ENCODE data around the gene C11orf68.
"Not testable (repeated sequence)": the region's sequence is repeated elsewhere in the genome, so short reads cannot be mapped to it uniquely, and the experiment has no call there.

Gene C11orf68
- total RNA-seq = 4.5 to 19.5 (median 11.4) reads per million in 18 experiments

DNA sequence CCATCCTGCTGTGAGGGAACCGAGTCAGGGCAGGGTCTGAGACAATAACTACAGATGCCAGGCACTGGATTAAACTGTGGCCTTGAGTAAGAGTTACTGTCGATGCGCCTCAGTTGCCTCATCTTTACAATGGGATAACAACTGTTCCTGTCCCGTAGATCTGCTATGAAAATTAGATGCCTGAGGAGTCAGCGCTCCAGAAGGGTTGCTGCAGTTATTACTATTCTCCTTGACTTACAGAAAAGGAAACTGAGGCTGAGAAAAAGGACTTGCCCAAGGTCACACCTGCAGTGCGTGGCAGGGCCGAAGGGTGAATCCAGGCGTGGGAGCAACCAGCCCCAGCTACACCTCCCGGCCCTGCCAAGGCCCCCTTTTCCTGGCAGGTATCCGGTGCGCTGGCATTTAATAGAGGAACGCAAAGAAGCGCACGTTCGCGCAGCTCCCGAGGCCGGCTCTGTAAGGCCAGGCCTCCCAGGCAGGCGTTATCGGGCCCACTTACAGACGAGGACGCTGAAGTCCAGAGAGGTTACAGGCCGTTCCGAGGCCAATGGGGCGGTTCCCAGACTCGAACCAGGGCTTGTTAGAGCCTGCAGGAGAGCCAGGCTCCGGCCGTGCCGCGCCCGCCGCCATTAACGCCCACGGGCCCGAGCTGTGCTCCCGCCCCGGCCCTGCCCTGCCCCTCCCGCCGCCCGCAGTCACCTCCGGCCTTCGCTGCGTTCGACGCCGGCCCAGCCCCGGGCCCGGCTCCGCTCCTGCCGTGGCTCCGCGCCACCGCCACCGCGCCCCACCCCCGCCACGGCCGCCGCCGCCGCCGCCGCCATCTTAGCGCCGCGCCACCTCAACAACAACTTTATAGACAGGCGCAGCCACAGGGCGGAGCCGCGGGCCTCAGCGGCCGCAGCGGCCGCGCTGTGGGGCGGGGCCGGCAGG is at the start of gene C11orf68:
Gene C11orf68 (minus strand): TSS at position 852 of the 930 bp plus-strand sequence. CDS start 31 bp downstream, at position 821.
- no peak for DNase-seq

DNA sequence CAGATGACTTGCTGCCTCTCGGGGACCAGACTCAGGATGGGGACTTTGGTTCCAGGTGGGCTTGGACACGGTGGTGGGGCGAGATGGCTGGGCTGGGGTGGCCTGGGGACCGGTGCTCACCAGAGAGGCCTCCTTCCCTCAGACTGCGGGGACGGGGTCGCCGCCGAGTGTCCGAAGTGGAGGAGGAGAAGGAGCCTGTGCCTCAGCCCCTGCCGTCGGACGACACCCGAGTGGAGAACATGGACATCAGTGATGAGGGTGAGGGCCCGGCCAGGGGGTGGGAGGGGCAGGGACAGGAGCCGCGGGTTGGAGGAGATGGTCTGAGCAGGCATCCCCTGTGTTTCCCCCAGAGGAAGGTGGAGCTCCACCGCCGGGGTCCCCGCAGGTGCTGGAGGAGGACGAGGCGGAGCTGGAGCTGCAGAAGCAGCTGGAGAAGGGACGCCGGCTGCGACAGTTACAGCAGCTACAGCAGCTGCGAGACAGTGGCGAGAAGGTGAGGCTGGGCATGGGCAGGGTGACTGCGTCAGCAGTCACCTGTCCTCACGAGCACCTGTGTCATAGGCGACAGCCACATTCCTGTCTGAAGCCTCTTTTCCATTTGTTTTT is 48.6 kb upstream of the C11orf68 start:
- DNase-seq = no peak

DNA sequence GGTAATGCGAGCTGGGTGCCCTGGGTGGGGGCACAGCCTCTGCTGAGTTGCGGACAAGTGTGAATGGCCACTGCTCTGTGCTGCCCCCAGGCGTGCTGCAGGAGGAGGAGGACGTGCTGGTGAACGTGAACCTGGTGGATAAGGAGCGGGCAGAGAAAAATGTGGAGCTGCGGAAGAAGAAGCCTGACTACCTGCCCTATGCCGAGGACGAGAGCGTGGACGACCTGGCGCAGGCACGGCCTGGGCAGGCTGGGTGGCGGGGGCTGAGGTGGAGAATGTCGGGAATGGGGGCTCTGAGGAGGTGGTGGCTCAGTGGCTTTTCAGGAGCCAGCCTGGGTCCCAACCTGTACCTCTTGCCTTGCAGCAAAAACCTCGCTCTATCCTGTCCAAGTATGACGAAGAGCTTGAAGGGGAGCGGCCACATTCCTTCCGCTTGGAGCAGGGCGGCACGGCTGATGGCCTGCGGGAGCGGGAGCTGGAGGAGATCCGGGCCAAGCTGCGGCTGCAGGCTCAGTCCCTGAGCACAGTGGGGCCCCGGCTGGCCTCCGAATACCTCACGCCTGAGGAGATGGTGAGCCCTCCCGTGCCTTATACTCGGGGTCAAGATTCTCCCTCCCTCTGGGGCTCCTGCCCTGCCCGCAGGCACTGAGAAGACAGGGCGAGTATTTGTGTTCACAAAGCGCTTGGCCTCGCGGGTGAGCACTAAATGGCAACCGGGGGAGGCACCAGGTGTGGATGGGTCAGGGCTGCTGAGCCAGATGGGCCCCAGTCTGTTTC is 47.3 kb upstream of the C11orf68 start:
- no peak for DNase-seq

DNA sequence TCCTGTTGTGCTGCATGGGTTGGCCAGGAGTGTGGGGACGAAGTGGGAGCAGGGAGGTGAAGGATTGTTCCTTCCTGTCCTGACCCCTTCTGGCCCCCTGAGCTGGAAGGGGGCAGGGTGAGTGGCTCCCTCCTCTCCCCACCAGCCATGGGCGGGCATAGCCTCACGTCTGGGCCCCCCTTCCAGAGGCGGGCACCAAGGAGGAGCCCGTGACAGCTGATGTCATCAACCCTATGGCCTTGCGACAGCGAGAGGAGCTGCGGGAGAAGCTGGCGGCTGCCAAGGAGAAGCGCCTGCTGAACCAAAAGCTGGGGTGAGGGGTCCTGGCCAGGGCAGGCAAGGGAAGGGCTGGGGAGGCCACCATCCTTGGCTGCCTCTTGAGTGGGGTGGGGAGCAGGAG is 46.0 kb upstream of the C11orf68 start:
- no peak for DNase-seq

DNA sequence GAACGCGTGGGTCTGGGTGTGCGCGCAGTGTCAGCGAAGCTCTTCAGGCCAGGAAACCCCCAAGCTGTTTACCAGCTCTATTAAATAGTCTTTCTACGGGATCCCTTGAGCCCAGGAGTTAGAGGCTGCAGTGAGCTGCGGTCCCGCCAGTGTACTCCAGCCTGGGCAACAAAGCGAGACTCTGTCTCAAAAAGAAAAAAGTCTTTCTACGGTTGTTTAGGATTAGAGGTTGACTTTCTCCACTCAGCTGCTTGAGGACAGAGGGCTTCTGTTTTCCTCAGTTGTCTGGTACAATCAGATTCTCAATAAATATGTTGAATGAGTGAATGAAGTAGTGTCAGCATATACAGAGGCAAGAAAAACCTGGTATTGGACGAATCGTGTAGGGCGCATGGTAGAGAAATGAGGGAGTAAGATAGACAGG is 43.3 kb upstream of the C11orf68 start:
- DNase-seq = no peak

DNA sequence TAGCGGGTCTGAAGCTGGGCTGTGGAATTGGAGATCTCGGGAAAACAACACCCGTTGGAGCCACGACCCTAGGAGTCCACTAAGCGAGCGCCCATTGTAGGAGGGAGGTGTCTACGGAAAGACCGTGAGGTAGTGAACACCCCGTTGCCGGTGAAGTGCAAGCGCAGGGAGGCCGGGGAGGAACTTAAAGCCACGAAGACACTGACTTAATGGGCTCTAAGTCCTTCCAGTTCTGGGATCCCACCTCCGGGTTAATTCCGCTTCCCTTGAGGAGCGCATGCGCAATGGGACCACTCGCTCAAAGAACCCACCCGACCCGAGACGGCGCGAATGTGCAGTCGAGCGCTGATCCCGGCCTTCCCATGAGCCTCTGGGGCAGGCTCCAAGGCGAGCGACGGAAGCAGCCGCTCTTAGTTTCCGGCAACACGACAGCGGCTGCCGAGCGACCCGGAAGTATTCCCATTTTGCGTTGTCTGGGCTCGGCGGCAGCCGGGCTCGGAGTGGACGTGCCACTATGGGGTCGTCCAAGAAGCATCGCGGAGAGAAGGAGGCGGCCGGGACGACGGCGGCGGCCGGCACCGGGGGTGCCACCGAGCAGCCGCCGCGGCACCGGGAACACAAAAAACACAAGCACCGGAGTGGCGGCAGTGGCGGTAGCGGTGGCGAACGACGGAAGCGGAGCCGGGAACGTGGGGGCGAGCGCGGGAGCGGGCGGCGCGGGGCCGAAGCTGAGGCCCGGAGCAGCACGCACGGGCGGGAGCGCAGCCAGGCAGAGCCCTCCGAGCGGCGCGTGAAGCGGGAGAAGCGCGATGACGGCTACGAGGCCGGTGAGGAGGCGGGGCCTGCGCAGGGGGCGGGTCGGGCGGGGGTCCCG is 42.6 kb upstream of the C11orf68 start, which contains the start of gene SART1:
Gene SART1 (plus strand): TSS at position 468 of the 874 bp plus-strand sequence. CDS start 47 bp downstream, at position 515.
- DNase-seq = peak; percentile 98 to 99

DNA sequence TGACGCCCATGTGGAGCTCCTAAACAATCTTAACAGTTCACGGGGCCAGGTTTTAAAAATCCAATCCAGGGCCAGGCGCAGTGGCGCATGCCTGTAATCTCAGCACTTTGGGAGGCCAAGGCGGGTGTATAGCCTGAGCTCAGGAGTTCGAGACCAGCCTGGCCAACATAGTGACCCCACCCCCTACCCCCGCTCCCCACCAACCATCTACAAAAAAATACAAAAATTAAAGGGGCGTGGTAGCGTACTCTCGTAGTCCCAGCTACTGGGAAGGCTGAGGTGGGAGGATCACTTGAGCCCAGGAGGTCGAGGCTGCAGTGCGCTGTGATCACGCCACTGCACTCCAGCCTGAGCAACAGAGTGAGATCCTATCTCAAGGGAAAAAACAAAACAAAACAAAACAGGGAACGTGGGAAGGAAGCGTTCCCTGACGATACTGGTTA is 42.0 kb upstream of the C11orf68 start:
- no peak for DNase-seq

DNA sequence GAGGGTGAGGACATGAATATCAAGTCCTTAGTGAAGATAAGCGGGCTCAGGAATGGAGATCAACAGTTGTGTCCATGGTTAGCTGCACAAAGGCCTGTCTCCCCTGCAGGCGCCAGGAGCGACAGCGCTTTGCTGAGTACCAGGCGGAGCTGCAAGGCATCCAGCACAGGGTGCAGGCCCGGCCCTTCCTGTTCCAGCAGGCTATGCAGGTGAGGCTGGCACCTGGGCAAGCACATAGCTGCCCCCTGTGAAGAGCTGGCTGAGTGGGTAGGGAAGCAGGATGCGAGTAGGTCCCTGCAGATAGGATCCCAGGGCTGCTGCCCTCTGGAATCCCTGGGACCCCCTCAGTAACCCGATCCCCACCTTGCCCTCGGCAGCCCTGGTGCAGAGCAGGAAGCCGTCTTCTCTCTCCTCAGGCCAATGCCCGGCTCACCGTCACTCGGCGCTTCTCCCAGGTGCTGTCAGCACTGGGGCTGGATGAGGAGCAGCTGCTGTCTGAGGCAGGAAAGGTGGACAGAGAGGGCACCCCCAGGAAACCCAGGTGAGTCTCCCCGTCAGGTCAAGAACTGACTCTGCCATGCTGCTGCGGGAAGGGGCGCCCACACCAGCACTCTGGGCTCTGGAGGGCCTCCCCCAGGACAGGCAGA is 40.0 kb upstream of the C11orf68 start:
- no peak for DNase-seq

DNA sequence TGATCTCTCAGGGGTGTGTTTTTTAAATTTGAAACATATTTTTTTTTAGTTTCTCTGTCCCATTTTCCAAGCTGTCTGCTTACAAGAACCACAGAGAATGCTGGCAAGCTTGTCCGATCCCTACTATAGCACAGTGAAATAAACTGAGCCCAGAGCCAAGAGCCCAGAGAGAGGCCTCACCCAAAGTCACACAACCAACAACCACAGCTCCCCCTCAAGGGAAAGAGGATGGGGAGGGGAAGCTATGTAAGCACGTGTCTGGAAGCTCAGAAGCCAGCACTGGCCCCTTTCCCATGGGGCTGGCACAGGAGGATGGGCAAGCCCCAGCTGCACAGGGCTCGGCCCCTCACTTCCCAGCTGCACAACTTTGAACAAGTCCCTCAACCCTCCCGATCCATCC is 39.4 kb upstream of the C11orf68 start:
- no peak for DNase-seq

DNA sequence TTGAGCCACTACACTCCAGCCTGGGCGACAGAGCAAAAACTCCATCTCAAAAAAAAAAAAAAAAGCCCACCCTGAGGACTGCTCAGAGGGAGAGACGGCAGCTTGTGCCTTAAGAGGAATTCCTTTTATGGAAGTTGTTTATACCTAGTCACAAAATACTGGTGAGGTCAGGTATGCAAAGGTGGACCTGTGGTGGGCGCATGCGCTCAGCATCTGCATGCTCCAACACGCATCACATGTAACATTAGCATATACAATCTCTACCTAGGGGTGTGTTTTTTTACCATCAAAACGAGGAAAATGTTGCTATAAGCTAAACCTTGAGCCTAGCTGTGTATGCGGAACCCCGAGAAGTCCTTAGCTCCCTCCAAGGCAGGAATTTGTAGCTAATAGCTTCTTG is 35.9 kb upstream of the C11orf68 start:
- no peak for DNase-seq

DNA sequence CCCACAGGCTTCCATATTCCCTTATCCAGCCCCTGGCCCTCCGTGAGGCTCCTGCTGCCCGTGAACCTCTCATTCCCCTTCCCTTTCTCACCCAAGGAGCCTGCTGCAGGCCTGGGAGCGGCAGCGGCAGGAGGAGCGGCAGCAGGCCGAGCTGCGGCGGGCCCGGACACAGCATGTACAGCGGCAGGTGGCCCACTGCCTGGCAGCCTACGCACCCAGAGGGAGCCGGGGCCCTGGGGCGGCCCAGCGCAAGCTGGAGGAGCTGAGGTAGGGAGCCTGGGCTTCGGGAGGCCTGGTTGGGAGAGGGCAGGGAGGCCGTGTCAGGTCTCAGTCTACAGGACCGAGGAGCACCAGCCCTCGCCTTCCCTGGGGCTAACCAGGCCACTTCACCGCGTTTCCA is 34.6 kb upstream of the C11orf68 start:
- DNase-seq = no peak

DNA sequence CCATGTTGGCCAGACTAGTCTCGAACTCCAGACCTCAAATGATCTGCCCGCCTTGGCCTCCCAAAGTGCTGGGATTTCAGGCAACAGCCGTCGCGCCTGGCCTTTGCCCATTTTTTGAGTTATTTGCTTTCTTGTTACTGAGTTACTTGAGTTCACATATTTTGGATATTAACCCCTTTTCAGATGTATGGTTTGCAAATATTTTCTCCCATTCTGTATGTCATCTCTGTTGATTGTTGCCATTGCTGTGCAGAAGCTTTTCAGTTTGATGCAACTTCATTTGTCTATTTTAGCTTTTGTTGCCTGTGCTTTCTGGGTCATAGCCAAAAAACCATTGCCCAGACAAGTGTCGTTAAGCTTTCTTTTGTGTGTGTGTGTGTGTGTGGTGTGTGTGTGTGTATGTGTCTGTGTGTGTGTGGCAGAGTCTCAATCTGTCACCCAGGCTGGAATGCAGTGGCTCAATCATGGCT is 33.2 kb upstream of the C11orf68 start:
- DNase-seq = no peak

DNA sequence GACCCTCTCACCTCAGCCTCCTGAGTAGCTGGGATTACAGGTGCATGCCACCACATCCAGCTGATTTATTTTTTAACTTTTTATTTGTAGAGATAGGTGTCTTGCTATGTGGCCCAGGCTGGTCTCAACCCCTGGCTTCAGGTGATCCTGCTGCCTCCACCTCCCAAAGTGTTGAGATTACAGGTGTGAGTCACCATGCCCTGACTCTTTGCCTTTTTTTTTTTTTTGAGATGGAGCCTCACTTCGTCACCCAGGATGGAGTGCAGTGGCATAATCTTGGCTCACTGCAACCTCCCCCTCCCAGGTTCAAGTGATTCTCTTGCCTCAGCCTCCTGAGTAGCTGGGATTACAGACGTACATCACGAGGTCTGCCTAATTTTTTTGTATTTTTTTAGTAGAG is 32.8 kb upstream of the C11orf68 start:
- not testable (repeated sequence) for DNase-seq

DNA sequence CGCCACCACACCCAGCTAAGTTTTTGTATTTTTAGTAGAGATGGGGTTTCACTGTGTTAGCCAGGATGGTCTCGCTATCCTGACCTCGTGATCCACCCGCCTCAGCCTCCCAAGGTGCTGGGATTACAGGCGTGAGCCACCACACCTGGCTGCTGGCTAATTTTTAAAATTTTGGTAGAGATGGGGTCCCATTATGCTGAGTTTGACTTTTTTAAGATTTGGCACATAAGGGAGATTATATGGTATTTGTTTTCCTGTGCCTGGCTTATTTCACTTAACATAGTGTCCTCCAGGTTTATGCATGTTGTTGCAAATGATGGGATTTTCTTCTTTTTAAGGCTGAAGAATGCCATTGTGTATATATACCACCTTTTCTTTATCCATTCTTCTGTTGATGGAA is 31.8 kb upstream of the C11orf68 start:
- not testable (repeated sequence) for DNase-seq

DNA sequence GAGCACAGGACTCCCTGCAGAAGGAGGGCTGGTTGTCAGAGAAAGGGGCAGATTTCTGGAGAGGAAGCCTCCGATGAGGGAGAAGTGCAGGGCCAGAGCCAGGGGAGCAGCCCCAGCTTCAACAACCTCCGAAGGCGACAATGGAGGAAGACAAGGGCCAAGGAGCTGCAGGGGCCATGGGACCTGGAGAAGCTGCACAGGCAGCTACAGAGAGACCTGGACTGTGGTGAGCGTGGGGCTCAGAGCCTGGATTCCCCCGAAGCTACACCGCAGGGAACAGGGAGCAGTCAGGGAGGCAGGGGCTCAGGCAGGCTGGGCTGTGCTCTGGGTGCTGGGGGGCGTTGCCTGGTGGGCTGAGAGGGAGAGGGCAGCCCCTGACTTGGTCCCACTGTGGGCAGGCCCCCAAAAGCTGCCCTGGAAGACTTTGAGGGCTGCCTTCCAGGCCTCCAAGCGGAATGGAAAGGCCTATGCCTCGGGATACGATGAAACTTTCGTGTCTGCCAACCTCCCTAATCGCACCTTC is 28.8 kb upstream of the C11orf68 start:
- no peak for DNase-seq

DNA sequence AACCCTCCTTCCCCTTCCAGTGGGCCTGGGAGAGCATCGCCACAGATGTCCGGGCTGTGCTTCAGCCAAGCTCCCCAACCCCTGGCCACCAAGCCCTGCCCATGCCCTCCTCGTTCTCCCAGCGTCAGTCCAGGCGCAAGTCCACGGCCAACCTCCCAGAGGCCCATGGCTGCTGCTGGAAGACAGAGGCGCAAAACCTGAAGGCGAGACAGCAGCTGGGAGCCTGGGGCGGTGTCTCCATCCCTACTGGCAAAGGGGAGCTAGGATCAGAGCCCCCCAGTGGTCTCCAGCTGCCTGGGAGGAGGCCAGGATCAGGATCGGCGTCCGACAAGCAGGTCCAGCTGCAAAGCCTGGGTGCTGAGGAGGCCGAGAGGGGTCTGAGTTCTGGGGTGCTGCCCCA is 28.3 kb upstream of the C11orf68 start:
- no peak for DNase-seq

DNA sequence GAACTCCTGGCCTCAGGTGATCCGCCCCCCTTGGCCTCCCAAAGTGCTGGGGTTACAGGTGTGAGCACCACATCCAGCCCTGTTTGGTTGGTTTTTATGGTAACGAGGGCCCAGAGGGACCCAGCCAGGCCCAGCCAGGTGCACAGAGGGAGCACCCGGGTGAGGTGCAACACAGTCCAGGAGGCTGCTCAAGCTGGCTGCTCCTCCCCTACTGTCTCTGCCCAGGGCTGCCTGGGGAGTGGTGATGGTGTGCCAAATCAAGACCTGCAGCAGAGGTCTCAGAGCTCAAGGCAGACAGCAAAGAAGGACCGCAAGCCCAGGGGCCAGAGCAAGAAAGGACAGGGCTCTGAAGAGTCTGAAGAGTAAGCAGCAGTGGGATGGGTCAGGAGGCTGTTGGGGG is 27.8 kb upstream of the C11orf68 start:
- DNase-seq = no peak

DNA sequence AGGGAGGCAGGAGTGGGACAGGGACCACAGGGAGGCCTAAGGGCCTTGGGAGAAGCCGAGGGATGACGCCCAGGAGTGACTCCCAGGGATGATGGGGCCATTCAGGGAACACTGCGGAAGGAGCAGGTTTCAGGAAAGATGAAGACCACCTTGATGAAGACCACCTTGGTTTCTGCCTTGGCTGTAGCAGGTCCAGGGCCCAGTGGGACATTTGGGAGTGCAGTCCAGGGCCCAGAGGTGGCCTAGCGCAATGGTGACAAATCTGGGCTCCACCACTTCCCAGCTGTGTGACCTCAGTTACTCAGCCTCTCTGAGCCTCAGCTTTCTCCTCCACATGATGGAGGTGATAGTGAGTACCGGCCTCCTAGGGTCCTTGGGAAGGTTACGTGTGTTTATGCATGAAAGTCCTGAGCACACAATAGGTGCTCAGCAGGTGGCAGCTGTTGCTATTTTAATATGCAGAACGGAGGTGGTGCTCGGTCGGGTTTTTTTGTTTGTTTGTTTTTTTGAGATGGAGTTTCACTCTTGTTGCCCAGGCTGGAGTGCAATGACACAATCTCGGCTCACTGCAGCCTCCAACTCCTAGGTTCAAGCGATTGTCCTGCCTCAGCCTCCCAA is 27.2 kb upstream of the C11orf68 start:
- DNase-seq = no peak

DNA sequence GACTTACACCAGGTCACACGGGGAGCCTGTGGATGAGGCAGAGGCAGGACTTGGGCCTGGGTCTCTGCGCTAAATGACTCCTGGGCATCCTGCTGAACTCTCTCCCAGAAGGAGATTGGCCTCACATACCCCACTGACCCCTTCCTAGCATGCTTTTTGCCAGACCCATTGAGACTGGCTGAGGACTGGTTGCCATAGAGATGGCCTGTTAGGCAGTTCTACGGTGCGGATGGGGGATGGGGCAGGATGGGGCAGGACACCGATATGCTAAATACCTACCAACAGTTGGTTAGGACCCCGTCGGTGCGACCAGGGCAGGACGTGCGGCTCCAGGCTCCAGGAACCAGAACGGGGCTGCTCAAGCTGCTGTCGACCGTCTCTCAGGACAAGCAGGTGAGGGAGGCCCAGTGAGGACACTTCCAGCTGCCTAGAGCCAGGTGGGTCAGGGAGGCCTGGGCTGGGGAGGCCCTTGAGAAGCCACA is 26.6 kb upstream of the C11orf68 start, which contains the start of gene TSGA10IP:
Gene TSGA10IP (plus strand): TSS at position 51 of the 482 bp plus-strand sequence. CDS start 196 bp downstream, at position 247.
- DNase-seq = no peak

DNA sequence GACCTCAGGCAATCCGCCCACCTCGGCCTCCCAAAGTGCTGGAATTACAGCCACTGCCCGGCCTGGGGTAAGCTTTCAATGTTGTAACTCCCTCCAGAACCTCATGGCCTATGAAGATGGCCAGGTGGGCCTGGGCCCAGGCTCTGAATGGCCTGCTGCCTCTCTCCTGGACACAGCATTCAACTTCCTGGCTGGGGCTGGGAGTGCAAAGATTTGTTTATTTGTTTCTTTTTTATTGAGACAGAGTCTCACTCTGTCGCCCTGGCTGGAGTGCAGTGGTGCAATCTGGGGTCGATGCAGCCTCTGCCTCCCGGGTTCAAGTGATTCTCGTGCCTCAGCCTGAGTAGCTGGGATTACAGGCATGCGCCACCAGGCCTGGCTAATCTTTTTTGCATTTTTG is 25.9 kb upstream of the C11orf68 start:
- no peak for DNase-seq
